HEK293 (cell line): ENCODE results near the gene SYNPO2.

Source experiments
- KLF1 ChIP-seq: fragments of 450-650 bp; formaldehyde crosslinking; IDR thresholded peaks from 2 replicates; pipeline ENCODE4 v1.5.1; 2016; ENCODE audit warnings: missing biosample characterization, missing genetic modification characterization
- ZNF133 ChIP-seq: fragments of 450-650 bp; formaldehyde crosslinking; IDR thresholded peaks from 2 replicates; pipeline ENCODE4 v1.5.1; 2016; ENCODE audit warnings: missing biosample characterization, missing genetic modification characterization
- ZNF223 ChIP-seq: fragments of 450-650 bp; formaldehyde crosslinking; IDR thresholded peaks from 2 replicates; pipeline ENCODE4 v1.5.1; 2016; ENCODE audit warnings: missing biosample characterization, missing genetic modification characterization
- ZNF274 ChIP-seq, 2 experiments: fragments of 200-500 bp in 1 of 2; fragments of 450-650 bp in 1 of 2; sonication (Bioruptor generic) in 1 of 2; formaldehyde crosslinking in 1 of 2; IDR thresholded peaks; 2 replicates each; pipeline versions ENCODE4 v1.5.1 to v1.6.1; 2014 to 2016; ENCODE audit warnings: borderline replicate concordance in 1 of 2, inconsistent platforms in 1 of 2, low read length in 1 of 2, missing biosample characterization in 1 of 2, missing genetic modification characterization in 1 of 2
- ZNF777 ChIP-seq: fragments of 450-650 bp; formaldehyde crosslinking; IDR thresholded peaks from 2 replicates; pipeline ENCODE4 v1.5.1; 2017; ENCODE audit warnings: missing biosample characterization, missing genetic modification characterization, borderline replicate concordance
- ZSCAN16 ChIP-seq: fragments of 450-650 bp; formaldehyde crosslinking; IDR thresholded peaks from 2 replicates; pipeline ENCODE4 v1.5.1; 2016; ENCODE audit warnings: missing biosample characterization, missing genetic modification characterization
- TF ChIP-seq, protein P1 (sequence below): fragments of 450-650 bp; formaldehyde crosslinking; IDR thresholded peaks from 2 replicates; pipeline ENCODE4 v1.5.1; 2016; ENCODE audit warnings: missing biosample characterization, missing genetic modification characterization
- TF ChIP-seq, protein P2 (sequence below): fragments of 450-650 bp; formaldehyde crosslinking; IDR thresholded peaks from 2 replicates; pipeline ENCODE4 v1.5.1; 2016; ENCODE audit warnings: missing biosample characterization, missing genetic modification characterization

DNA sequence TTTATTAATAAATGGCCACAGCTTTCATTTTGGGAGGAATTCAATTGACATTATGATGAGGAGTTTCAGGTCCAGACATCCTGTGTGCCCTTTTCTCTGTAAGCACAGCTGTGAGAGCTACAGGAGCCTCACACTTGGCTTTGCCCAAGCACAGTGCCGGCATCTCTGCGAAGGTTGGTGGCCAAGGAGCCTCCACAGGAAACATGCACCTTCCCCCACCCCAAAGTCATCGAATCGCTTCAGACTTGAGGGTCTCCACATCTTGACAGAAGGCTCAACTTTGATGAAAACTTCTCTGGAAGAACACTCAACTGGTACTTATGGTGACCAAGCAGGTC lies 100.0 kb downstream of the SYNPO2 start:
- TF ChIP-seq ZNF274 (IDR thresholded peaks at IDR 0.05; ENCODE audit: low read length) (no peak), ZNF274 (tag by site-specific recombination; IDR thresholded peaks at IDR 0.05; ENCODE audit: borderline replicate concordance) (no peak), ZNF133 (no peak), KLF1 (no peak), ZSCAN16 (tag by site-specific recombination) (no peak), ZNF777 (tag by site-specific recombination) (no peak), ZNF223 (tag by site-specific recombination) (no peak)
- TF ChIP-seq, protein P1, sequence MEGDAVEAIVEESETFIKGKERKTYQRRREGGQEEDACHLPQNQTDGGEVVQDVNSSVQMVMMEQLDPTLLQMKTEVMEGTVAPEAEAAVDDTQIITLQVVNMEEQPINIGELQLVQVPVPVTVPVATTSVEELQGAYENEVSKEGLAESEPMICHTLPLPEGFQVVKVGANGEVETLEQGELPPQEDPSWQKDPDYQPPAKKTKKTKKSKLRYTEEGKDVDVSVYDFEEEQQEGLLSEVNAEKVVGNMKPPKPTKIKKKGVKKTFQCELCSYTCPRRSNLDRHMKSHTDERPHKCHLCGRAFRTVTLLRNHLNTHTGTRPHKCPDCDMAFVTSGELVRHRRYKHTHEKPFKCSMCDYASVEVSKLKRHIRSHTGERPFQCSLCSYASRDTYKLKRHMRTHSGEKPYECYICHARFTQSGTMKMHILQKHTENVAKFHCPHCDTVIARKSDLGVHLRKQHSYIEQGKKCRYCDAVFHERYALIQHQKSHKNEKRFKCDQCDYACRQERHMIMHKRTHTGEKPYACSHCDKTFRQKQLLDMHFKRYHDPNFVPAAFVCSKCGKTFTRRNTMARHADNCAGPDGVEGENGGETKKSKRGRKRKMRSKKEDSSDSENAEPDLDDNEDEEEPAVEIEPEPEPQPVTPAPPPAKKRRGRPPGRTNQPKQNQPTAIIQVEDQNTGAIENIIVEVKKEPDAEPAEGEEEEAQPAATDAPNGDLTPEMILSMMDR (tag by site-specific recombination), result no peak
- TF ChIP-seq, protein P2, sequence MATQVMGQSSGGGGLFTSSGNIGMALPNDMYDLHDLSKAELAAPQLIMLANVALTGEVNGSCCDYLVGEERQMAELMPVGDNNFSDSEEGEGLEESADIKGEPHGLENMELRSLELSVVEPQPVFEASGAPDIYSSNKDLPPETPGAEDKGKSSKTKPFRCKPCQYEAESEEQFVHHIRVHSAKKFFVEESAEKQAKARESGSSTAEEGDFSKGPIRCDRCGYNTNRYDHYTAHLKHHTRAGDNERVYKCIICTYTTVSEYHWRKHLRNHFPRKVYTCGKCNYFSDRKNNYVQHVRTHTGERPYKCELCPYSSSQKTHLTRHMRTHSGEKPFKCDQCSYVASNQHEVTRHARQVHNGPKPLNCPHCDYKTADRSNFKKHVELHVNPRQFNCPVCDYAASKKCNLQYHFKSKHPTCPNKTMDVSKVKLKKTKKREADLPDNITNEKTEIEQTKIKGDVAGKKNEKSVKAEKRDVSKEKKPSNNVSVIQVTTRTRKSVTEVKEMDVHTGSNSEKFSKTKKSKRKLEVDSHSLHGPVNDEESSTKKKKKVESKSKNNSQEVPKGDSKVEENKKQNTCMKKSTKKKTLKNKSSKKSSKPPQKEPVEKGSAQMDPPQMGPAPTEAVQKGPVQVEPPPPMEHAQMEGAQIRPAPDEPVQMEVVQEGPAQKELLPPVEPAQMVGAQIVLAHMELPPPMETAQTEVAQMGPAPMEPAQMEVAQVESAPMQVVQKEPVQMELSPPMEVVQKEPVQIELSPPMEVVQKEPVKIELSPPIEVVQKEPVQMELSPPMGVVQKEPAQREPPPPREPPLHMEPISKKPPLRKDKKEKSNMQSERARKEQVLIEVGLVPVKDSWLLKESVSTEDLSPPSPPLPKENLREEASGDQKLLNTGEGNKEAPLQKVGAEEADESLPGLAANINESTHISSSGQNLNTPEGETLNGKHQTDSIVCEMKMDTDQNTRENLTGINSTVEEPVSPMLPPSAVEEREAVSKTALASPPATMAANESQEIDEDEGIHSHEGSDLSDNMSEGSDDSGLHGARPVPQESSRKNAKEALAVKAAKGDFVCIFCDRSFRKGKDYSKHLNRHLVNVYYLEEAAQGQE, result no peak
